NCI-H2107 (cell line): ENCODE data around the gene SFT2D1.

ENCODE experiments used
- DNase-seq: peaks from one replicate; lab custom pipeline; 2025; lab: John Stamatoyannopoulos, UW

Gene SFT2D1

GRCh38 chr6:166307082-166308032 is 35.0 kb downstream of the SFT2D1 start:
- DNase-seq: no peak

- DNase-seq: no peak
Measured at GRCh38 chr6:166306378-166307081, 35.8 kb downstream of the SFT2D1 start.

- no peak for DNase-seq
Measured at GRCh38 chr6:166305562-166306117, 36.7 kb downstream of the SFT2D1 start.

- DNase-seq: no peak
Measured at GRCh38 chr6:166304106-166304505, 38.2 kb downstream of the SFT2D1 start.

- DNase-seq: no peak
Measured at GRCh38 chr6:166301611-166302529, 40.5 kb downstream of the SFT2D1 start.

GRCh38 chr6:166300357-166300987 is 41.9 kb downstream of the SFT2D1 start:
- no peak for DNase-seq

- no peak for DNase-seq
Measured at GRCh38 chr6:166297606-166298005, 44.7 kb downstream of the SFT2D1 start.

GRCh38 chr6:166296035-166296883 is 46.1 kb downstream of the SFT2D1 start:
- DNase-seq: no peak

GRCh38 chr6:166293731-166294584 is 48.4 kb downstream of the SFT2D1 start:
- no peak for DNase-seq

GRCh38 chr6:166289207-166290060 is 52.9 kb downstream of the SFT2D1 start:
- DNase-seq: no peak

GRCh38 chr6:166286839-166287271 is 55.5 kb downstream of the SFT2D1 start:
- no peak for DNase-seq

- no peak for DNase-seq
Measured at GRCh38 chr6:166285233-166285632, 57.1 kb downstream of the SFT2D1 start.

- DNase-seq: no peak
Measured at GRCh38 chr6:166284640-166285039, 57.7 kb downstream of the SFT2D1 start.

GRCh38 chr6:166282394-166283032 is 59.8 kb downstream of the SFT2D1 start:
- DNase-seq: no peak

GRCh38 chr6:166281104-166281503 is 61.2 kb downstream of the SFT2D1 start:
- no peak for DNase-seq

- DNase-seq: no peak
Measured at GRCh38 chr6:166279393-166279679, 63.0 kb downstream of the SFT2D1 start.

GRCh38 chr6:166278579-166279392 is 63.6 kb downstream of the SFT2D1 start:
- DNase-seq: no peak
